Measurements from ENCODE around the gene ABLIM2. TPM values are rescaled to one million over a fixed set of nuclear protein-coding genes. Genes with fewer than 3 reads are reported as not detected.

Gene ABLIM2
- total RNA-seq, 4 donors from 2014 or later, result 177 to 281 (median 244) TPM

- no peaks in the 10 kb centered on the region for H3K27me3 ChIP-seq
- H3K27ac ChIP-seq, result peak overlapping the region; percentile 91 to 96 (median 94)
- peaks cover 8 to 19% of the 10 kb centered on the region in 2 donors for H3K4me1 ChIP-seq
- peaks cover 0 to 29% of the 10 kb centered on the region in 2 donors for H3K36me3 ChIP-seq
- no peak overlapping the region for H3K4me3 ChIP-seq
- no peak for TF ChIP-seq CTCF (IDR thresholded peaks at IDR 0.05 in 4 of 5, conservative IDR thresholded peaks at IDR 0.05 in 1 of 5)
- TF ChIP-seq POLR2A (IDR thresholded peaks at IDR 0.05), result no peak
- no peaks in the 10 kb centered on the region for H3K9me3 ChIP-seq
- in situ Hi-C loops (cut with MboI; ENCODE audit: low sequenced_read_pairs in 4 of 4) (no loop called here), intact Hi-C loops (cut with DNase I; ENCODE audit: low total_unique reads) (no loop called here)
- ATAC-seq (no peak), DNase-seq (no peak)
These were observed 66.3 kb downstream of the ABLIM2 start for GRCh38 chr4:8092282-8092681.

- no peaks in the 10 kb centered on the region for H3K9me3 ChIP-seq
- no peak for TF ChIP-seq POLR2A (IDR thresholded peaks at IDR 0.05)
- no peak for TF ChIP-seq CTCF (IDR thresholded peaks at IDR 0.05 in 4 of 5, conservative IDR thresholded peaks at IDR 0.05 in 1 of 5)
- in situ Hi-C loops (cut with MboI; ENCODE audit: low sequenced_read_pairs in 4 of 4), result no loop called here
- no peak overlapping the region for H3K4me3 ChIP-seq
- intact Hi-C loops (cut with DNase I; ENCODE audit: low total_unique reads), result no loop called here
- H3K4me1 ChIP-seq, result peaks cover 0 to 12% of the 10 kb centered on the region in 2 donors
- H3K27ac ChIP-seq, result peak overlapping the region; percentile 54 to 70 (median 62)
- H3K27me3 ChIP-seq, result no peaks in the 10 kb centered on the region
- no peak for DNase-seq
- no peak for ATAC-seq
- peaks cover 0 to 20% of the 10 kb centered on the region in 2 donors for H3K36me3 ChIP-seq
These were observed 67.8 kb downstream of the ABLIM2 start for GRCh38 chr4:8090744-8091301.

- in situ Hi-C loops (cut with MboI; ENCODE audit: low sequenced_read_pairs in 4 of 4), result no loop called here
- Histone ChIP-seq H3K27ac (peak overlapping the region; percentile 54 to 70 (median 62)), H3K9me3 (no peaks in the 10 kb centered on the region), H3K36me3 (peaks cover 0 to 15% of the 10 kb centered on the region in 2 donors), H3K4me3 (no peak overlapping the region), H3K27me3 (no peaks in the 10 kb centered on the region), H3K4me1 (peaks cover 0 to 8% of the 10 kb centered on the region in 2 donors)
- ATAC-seq, result peak; percentile 25 to 40
- TF ChIP-seq POLR2A (IDR thresholded peaks at IDR 0.05) (peak in 1 of 2 donors; percentile 13), CTCF (IDR thresholded peaks at IDR 0.05 in 4 of 5, conservative IDR thresholded peaks at IDR 0.05 in 1 of 5) (peak in 1 of 5 experiments; percentile 10)
- DNase-seq, result no peak
- intact Hi-C loops (cut with DNase I; ENCODE audit: low total_unique reads), result no loop called here
These were observed 68.3 kb downstream of the ABLIM2 start for GRCh38 chr4:8090312-8090711.

- Histone ChIP-seq H3K9me3 (no peaks in the 10 kb centered on the region), H3K27ac (peak overlapping the region; percentile 54 to 70 (median 62)), H3K4me3 (no peak overlapping the region), H3K27me3 (no peaks in the 10 kb centered on the region), H3K36me3 (peaks cover 0 to 11% of the 10 kb centered on the region in 2 donors), H3K4me1 (peaks cover 0 to 4% of the 10 kb centered on the region in 2 donors)
- in situ Hi-C loops (cut with MboI; ENCODE audit: low sequenced_read_pairs in 4 of 4) (no loop called here), intact Hi-C loops (cut with DNase I; ENCODE audit: low total_unique reads) (no loop called here)
- ATAC-seq (peak; percentile 12 to 13), DNase-seq (no peak)
- TF ChIP-seq CTCF (IDR thresholded peaks at IDR 0.05 in 4 of 5, conservative IDR thresholded peaks at IDR 0.05 in 1 of 5) (no peak), POLR2A (IDR thresholded peaks at IDR 0.05) (no peak)
These were observed 68.8 kb downstream of the ABLIM2 start for GRCh38 chr4:8089862-8090261.

All from gastrocnemius medialis (tissue), 4 donors.